ENCODE data around the gene POLRMT.

The POLRMT gene

GRCh38 chr19:662962-663681, 29.8 kb upstream of the POLRMT start, which contains the start of gene RNF126:
RNF126 (minus strand) TSS chr19:663214; CDS start chr19:663121, 93 bp downstream.
- DNase-seq: peak; percentile 77

GRCh38 chr19:662207-662961, 29.0 kb upstream of the POLRMT start:
- DNase-seq: no peak

GRCh38 chr19:661427-662196, 28.3 kb upstream of the POLRMT start:
- no peak for DNase-seq

- no peak for DNase-seq
Measured at GRCh38 chr19:660793-661426, 27.6 kb upstream of the POLRMT start.

GRCh38 chr19:658916-659839, 25.8 kb upstream of the POLRMT start:
- no peak for DNase-seq

- DNase-seq: no peak
Measured at GRCh38 chr19:658059-658839, 24.9 kb upstream of the POLRMT start.

- no peak for DNase-seq
Measured at GRCh38 chr19:657611-658010, 24.3 kb upstream of the POLRMT start.

- DNase-seq: no peak
Measured at GRCh38 chr19:656751-657559, 23.6 kb upstream of the POLRMT start.

GRCh38 chr19:655691-656090, 22.4 kb upstream of the POLRMT start:
- DNase-seq: no peak

- DNase-seq: no peak
Measured at GRCh38 chr19:653425-653824, 20.1 kb upstream of the POLRMT start.

GRCh38 chr19:652467-653389, 19.4 kb upstream of the POLRMT start:
- no peak for DNase-seq

- DNase-seq: no peak
Measured at GRCh38 chr19:651991-652390, 18.7 kb upstream of the POLRMT start.

GRCh38 chr19:651114-651818, 17.9 kb upstream of the POLRMT start:
- DNase-seq: no peak

- DNase-seq: no peak
Measured at GRCh38 chr19:650121-650520, 16.8 kb upstream of the POLRMT start.

- no peak for DNase-seq
Measured at GRCh38 chr19:648904-649801, 15.8 kb upstream of the POLRMT start.

- no peak for DNase-seq
Measured at GRCh38 chr19:648305-648704, 15.0 kb upstream of the POLRMT start.

- no peak for DNase-seq
Measured at GRCh38 chr19:647566-648284, 14.4 kb upstream of the POLRMT start.

Data from NCI-H2227 treated with DMSO at 0.1 percent for 48 hours (cell line).